GM23338 (cell line): ENCODE measurements around the gene ERMP1. TPM values are rescaled to one million over a fixed set of nuclear protein-coding genes. Genes with fewer than 3 reads are reported as not detected.

Experiments used
- ATAC-seq: fragments of 200-7000 bp; cut with Tn5 transposase; 3 replicates; pipeline ENCODE4 v1.9.1; 2020
- DNase-seq: peaks from one replicate; pipeline ENCODE4 v3.0.0-alpha.2; 2015; ENCODE audit warnings: low spot score
- H2AFZ ChIP-seq: fragments of 200-600 bp; sonication (generic); 2 replicates; pipeline ENCODE4 v1.8.0; 2016; ENCODE audit warnings: antibody characterized with exemption, mild to moderate bottlenecking, moderate library complexity
- H3F3A ChIP-seq: fragments of 200-600 bp; sonication (generic); replicated peaks from 2 replicates; pipeline ENCODE4 v1.8.0; 2017; ENCODE audit warnings: antibody characterized with exemption, mixed run types, low read depth
- H3K27ac ChIP-seq: fragments of 200-600 bp; sonication (generic); 2 replicates; pipeline ENCODE4 v1.6.1; 2016; ENCODE audit warnings: low read depth
- H3K27me3 ChIP-seq: fragments of 200-600 bp; sonication (generic); 2 replicates; pipeline ENCODE4 v1.8.0; 2016; ENCODE audit warnings: mild to moderate bottlenecking, mixed run types, moderate library complexity; ENCODE audit not compliant: insufficient read depth
- H3K36me3 ChIP-seq: fragments of 200-600 bp; sonication (generic); 2 replicates; pipeline ENCODE4 v1.8.0; 2016; ENCODE audit warnings: mild to moderate bottlenecking; ENCODE audit not compliant: insufficient read depth
- H3K4me1 ChIP-seq: fragments of 200-600 bp; sonication (generic); 2 replicates; pipeline ENCODE4 v1.8.0; 2016; ENCODE audit warnings: mild to moderate bottlenecking, moderate library complexity; ENCODE audit not compliant: insufficient read depth
- H3K4me2 ChIP-seq: fragments of 200-600 bp; sonication (generic); 2 replicates; pipeline ENCODE4 v1.7.1; 2017; ENCODE audit warnings: mixed run types
- H3K4me3 ChIP-seq: fragments of 200-600 bp; sonication (generic); 2 replicates; pipeline ENCODE4 v1.6.1; 2016; ENCODE audit warnings: mixed run types
- H3K79me2 ChIP-seq: fragments of 200-600 bp; sonication (generic); replicated peaks from 2 replicates; pipeline ENCODE4 v1.8.0; 2017; ENCODE audit warnings: mild to moderate bottlenecking; ENCODE audit not compliant: insufficient read depth
- H3K9me2 ChIP-seq: fragments of 200-600 bp; sonication (generic); 2 replicates; pipeline ENCODE4 v1.8.0; 2017; ENCODE audit not compliant: insufficient read depth
- H4K20me1 ChIP-seq: fragments of 200-600 bp; sonication (generic); replicated peaks from 2 replicates; pipeline ENCODE4 v1.8.0; 2017; ENCODE audit warnings: mild to moderate bottlenecking; ENCODE audit not compliant: insufficient read depth
- H3K27ac Mint-ChIP-seq: 2 replicates; pipeline ENCODE4 v1.8.0; 2020; ENCODE audit warnings: inconsistent platforms, mild to moderate bottlenecking, moderate library complexity, mixed read lengths
- H3K27me3 Mint-ChIP-seq: 3 replicates; pipeline ENCODE4 v1.8.0; 2022; ENCODE audit warnings: low read depth, mild to moderate bottlenecking, moderate library complexity, mixed read lengths, inconsistent platforms; ENCODE audit not compliant: insufficient read depth, poor library complexity
- H3K36me3 Mint-ChIP-seq: 3 replicates; pipeline ENCODE4 v1.8.0; 2021; ENCODE audit warnings: low read depth, mild to moderate bottlenecking, inconsistent platforms, moderate library complexity, mixed read lengths
- H3K4me1 Mint-ChIP-seq: 3 replicates; pipeline ENCODE4 v1.8.0; 2020; ENCODE audit warnings: mild to moderate bottlenecking, inconsistent platforms, mixed read lengths
- H3K4me3 Mint-ChIP-seq: 3 replicates; pipeline ENCODE4 v1.8.0; 2021; ENCODE audit warnings: moderate library complexity, mild to moderate bottlenecking, inconsistent platforms, mixed read lengths
- H3K9me3 Mint-ChIP-seq: 3 replicates; pipeline ENCODE4 v1.8.0; 2020; ENCODE audit warnings: moderate library complexity, mild to moderate bottlenecking, inconsistent platforms, mixed read lengths
- CREB1 ChIP-seq: fragments of 250-450 bp; sonication (Bioruptor Pico); IDR thresholded peaks from 2 replicates; pipeline ENCODE4 v1.5.0; 2020; ENCODE audit warnings: low read depth, mild to moderate bottlenecking, moderate library complexity
- ETS1 ChIP-seq: IDR thresholded peaks from 2 replicates; pipeline ENCODE4 v1.6.1; 2016; ENCODE audit warnings: antibody characterized with exemption
- EZH2 ChIP-seq: fragments of 200-600 bp; sonication (generic); IDR thresholded peaks from one replicate; pipeline ENCODE4 v1.8.0; 2017; ENCODE audit warnings: antibody characterized with exemption, mild to moderate bottlenecking, low read depth; ENCODE audit not compliant: unreplicated experiment
- EZH2phosphoT487 ChIP-seq: fragments of 200-600 bp; sonication (generic); IDR thresholded peaks from one replicate; pipeline ENCODE4 v1.8.1; 2018; ENCODE audit warnings: antibody characterized with exemption; ENCODE audit not compliant: unreplicated experiment
- JUNB ChIP-seq: IDR thresholded peaks from one replicate; pipeline ENCODE4 v1.6.1; 2016; ENCODE audit warnings: antibody characterized with exemption; ENCODE audit not compliant: unreplicated experiment
- NANOG ChIP-seq: IDR thresholded peaks from 2 replicates; pipeline ENCODE4 v1.6.1; 2016; ENCODE audit warnings: antibody characterized with exemption, borderline replicate concordance
- POLR2AphosphoS5 ChIP-seq: IDR thresholded peaks from 2 replicates; pipeline ENCODE4 v1.6.1; 2016; ENCODE audit warnings: antibody characterized with exemption, low read depth
- STAT1 ChIP-seq: IDR thresholded peaks from one replicate; pipeline ENCODE4 v1.6.1; 2016; ENCODE audit warnings: antibody characterized with exemption; ENCODE audit not compliant: unreplicated experiment
- ZNF114 ChIP-seq: fragments of 250-450 bp; sonication (Bioruptor Pico); IDR thresholded peaks from 2 replicates; pipeline ENCODE4 v1.5.0; 2020; ENCODE audit warnings: mild to moderate bottlenecking, moderate library complexity
- ZNF331 ChIP-seq: fragments of 250-450 bp; sonication (Bioruptor Pico); IDR thresholded peaks from 2 replicates; pipeline ENCODE4 v1.5.0; 2020; ENCODE audit warnings: low read depth, mild to moderate bottlenecking, moderate library complexity
- polyA plus RNA-seq: library from polyadenylated mRNA; unstranded; fragments of >200 nt; fragmentation: Nextera tagmentation; extraction: Ambion mirVana; gene quantifications from 2 replicates; pipeline ENCODE4 v1.2.1, GENCODE V29; 2016
- total RNA-seq: library from RNA; depleted of rRNA; stranded (reverse); fragments of >200 nt; shearing (Covaris generic); gene quantifications from 2 replicates; pipeline ENCODE4 v1.2.3, GENCODE V29; 2014
- TF ChIP-seq, protein P1 (sequence below): IDR thresholded peaks from one replicate; pipeline ENCODE4 v1.6.1; 2018; ENCODE audit warnings: antibody characterized with exemption; ENCODE audit not compliant: unreplicated experiment
- TF ChIP-seq, protein P2 (sequence below), 2 experiments: fragments of 200-600 bp in 1 of 2; sonication (generic) in 1 of 2; conservative IDR thresholded peaks; 2 replicates each; pipeline versions ENCODE4 v1.5.1 to v1.6.1; 2016 to 2017; ENCODE audit warnings: antibody characterized with exemption in 2 of 2, low read depth in 2 of 2, mild to moderate bottlenecking in 2 of 2, moderate library complexity in 1 of 2
- TF ChIP-seq, protein P3 (sequence below): fragments of 250-450 bp; sonication (Bioruptor Pico); IDR thresholded peaks from 2 replicates; pipeline ENCODE4 v1.5.0; 2020; ENCODE audit warnings: mild to moderate bottlenecking, moderate library complexity

Gene ERMP1
- total and polyA plus RNA-seq, 2 experiments from 2014 or later = 5.3 to 23.4 TPM

GRCh38 chr9:5819174-5819573 is 13.7 kb downstream of the ERMP1 start:
- H3K27ac Mint-ChIP-seq = no peak overlapping the region

More at GRCh38 chr9:5819174-5819573, 13.7 kb downstream of the ERMP1 start:
- TF ChIP-seq, protein P1, sequence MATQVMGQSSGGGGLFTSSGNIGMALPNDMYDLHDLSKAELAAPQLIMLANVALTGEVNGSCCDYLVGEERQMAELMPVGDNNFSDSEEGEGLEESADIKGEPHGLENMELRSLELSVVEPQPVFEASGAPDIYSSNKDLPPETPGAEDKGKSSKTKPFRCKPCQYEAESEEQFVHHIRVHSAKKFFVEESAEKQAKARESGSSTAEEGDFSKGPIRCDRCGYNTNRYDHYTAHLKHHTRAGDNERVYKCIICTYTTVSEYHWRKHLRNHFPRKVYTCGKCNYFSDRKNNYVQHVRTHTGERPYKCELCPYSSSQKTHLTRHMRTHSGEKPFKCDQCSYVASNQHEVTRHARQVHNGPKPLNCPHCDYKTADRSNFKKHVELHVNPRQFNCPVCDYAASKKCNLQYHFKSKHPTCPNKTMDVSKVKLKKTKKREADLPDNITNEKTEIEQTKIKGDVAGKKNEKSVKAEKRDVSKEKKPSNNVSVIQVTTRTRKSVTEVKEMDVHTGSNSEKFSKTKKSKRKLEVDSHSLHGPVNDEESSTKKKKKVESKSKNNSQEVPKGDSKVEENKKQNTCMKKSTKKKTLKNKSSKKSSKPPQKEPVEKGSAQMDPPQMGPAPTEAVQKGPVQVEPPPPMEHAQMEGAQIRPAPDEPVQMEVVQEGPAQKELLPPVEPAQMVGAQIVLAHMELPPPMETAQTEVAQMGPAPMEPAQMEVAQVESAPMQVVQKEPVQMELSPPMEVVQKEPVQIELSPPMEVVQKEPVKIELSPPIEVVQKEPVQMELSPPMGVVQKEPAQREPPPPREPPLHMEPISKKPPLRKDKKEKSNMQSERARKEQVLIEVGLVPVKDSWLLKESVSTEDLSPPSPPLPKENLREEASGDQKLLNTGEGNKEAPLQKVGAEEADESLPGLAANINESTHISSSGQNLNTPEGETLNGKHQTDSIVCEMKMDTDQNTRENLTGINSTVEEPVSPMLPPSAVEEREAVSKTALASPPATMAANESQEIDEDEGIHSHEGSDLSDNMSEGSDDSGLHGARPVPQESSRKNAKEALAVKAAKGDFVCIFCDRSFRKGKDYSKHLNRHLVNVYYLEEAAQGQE = no peak
- TF ChIP-seq NANOG (no peak), ETS1 (no peak), CREB1 (CRISPR knock-in tag) (no peak), EZH2phosphoT487 (no peak), EZH2 (no peak), ZNF331 (CRISPR knock-in tag) (no peak), ZNF114 (CRISPR knock-in tag) (no peak), POLR2AphosphoS5 (no peak), STAT1 (no peak), JUNB (no peak)
- TF ChIP-seq, protein P2, sequence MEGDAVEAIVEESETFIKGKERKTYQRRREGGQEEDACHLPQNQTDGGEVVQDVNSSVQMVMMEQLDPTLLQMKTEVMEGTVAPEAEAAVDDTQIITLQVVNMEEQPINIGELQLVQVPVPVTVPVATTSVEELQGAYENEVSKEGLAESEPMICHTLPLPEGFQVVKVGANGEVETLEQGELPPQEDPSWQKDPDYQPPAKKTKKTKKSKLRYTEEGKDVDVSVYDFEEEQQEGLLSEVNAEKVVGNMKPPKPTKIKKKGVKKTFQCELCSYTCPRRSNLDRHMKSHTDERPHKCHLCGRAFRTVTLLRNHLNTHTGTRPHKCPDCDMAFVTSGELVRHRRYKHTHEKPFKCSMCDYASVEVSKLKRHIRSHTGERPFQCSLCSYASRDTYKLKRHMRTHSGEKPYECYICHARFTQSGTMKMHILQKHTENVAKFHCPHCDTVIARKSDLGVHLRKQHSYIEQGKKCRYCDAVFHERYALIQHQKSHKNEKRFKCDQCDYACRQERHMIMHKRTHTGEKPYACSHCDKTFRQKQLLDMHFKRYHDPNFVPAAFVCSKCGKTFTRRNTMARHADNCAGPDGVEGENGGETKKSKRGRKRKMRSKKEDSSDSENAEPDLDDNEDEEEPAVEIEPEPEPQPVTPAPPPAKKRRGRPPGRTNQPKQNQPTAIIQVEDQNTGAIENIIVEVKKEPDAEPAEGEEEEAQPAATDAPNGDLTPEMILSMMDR (conservative IDR thresholded peaks at IDR 0.05; ENCODE audit: low read depth in 2 of 2) = no peak
- TF ChIP-seq, protein P3, sequence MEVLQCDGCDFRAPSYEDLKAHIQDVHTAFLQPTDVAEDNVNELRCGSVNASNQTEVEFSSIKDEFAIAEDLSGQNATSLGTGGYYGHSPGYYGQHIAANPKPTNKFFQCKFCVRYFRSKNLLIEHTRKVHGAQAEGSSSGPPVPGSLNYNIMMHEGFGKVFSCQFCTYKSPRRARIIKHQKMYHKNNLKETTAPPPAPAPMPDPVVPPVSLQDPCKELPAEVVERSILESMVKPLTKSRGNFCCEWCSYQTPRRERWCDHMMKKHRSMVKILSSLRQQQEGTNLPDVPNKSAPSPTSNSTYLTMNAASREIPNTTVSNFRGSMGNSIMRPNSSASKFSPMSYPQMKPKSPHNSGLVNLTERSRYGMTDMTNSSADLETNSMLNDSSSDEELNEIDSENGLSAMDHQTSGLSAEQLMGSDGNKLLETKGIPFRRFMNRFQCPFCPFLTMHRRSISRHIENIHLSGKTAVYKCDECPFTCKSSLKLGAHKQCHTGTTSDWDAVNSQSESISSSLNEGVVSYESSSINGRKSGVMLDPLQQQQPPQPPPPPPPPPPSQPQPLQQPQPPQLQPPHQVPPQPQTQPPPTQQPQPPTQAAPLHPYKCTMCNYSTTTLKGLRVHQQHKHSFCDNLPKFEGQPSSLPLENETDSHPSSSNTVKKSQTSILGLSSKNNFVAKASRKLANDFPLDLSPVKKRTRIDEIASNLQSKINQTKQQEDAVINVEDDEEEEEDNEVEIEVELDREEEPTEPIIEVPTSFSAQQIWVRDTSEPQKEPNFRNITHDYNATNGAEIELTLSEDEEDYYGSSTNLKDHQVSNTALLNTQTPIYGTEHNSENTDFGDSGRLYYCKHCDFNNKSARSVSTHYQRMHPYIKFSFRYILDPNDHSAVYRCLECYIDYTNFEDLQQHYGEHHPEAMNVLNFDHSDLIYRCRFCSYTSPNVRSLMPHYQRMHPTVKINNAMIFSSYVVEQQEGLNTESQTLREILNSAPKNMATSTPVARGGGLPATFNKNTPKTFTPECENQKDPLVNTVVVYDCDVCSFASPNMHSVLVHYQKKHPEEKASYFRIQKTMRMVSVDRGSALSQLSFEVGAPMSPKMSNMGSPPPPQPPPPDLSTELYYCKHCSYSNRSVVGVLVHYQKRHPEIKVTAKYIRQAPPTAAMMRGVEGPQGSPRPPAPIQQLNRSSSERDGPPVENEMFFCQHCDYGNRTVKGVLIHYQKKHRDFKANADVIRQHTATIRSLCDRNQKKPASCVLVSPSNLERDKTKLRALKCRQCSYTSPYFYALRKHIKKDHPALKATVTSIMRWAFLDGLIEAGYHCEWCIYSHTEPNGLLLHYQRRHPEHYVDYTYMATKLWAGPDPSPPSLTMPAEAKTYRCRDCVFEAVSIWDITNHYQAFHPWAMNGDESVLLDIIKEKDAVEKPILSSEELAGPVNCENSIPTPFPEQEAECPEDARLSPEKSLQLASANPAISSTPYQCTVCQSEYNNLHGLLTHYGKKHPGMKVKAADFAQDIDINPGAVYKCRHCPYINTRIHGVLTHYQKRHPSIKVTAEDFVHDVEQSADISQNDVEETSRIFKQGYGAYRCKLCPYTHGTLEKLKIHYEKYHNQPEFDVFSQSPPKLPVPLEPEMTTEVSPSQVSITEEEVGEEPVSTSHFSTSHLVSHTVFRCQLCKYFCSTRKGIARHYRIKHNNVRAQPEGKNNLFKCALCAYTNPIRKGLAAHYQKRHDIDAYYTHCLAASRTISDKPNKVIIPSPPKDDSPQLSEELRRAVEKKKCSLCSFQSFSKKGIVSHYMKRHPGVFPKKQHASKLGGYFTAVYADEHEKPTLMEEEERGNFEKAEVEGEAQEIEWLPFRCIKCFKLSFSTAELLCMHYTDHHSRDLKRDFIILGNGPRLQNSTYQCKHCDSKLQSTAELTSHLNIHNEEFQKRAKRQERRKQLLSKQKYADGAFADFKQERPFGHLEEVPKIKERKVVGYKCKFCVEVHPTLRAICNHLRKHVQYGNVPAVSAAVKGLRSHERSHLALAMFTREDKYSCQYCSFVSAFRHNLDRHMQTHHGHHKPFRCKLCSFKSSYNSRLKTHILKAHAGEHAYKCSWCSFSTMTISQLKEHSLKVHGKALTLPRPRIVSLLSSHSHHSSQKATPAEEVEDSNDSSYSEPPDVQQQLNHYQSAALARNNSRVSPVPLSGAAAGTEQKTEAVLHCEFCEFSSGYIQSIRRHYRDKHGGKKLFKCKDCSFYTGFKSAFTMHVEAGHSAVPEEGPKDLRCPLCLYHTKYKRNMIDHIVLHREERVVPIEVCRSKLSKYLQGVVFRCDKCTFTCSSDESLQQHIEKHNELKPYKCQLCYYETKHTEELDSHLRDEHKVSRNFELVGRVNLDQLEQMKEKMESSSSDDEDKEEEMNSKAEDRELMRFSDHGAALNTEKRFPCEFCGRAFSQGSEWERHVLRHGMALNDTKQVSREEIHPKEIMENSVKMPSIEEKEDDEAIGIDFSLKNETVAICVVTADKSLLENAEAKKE (CRISPR knock-in tag) = no peak
- Histone ChIP-seq H3K4me2 (no peak overlapping the region), H3K9me2 (no peaks in the 10 kb centered on the region), H3K4me1 (no peaks in the 10 kb centered on the region), H3K4me3 (no peak overlapping the region), H3K79me2 (no peaks in the 10 kb centered on the region), H3K27ac (no peak overlapping the region), H4K20me1 (no peaks in the 10 kb centered on the region), H3F3A (no peaks in the 10 kb centered on the region), H3K36me3 (peaks cover 8% of the 10 kb centered on the region; the same call in 1 of the 2 replicates), H2AFZ (no peak overlapping the region), H3K27me3 (no peaks in the 10 kb centered on the region)
- Mint-ChIP-seq H3K27me3 (no peaks in the 10 kb centered on the region), H3K4me1 (no peaks in the 10 kb centered on the region; the same call in 2 of the 3 replicates), H3K4me3 (no peak overlapping the region), H3K36me3 (peaks cover 10% of the 10 kb centered on the region; the same call in 2 of the 3 replicates), H3K9me3 (no peaks in the 10 kb centered on the region)
- DNase-seq = no peak
- no peak for ATAC-seq
